ENCODE results near the gene SPTBN5. TPM values are rescaled to one million over a fixed set of nuclear protein-coding genes. Genes with fewer than 3 reads are reported as not detected.

The SPTBN5 gene
- total RNA-seq, 1 experiment from 2014 or later = 0.96 TPM

DNA sequence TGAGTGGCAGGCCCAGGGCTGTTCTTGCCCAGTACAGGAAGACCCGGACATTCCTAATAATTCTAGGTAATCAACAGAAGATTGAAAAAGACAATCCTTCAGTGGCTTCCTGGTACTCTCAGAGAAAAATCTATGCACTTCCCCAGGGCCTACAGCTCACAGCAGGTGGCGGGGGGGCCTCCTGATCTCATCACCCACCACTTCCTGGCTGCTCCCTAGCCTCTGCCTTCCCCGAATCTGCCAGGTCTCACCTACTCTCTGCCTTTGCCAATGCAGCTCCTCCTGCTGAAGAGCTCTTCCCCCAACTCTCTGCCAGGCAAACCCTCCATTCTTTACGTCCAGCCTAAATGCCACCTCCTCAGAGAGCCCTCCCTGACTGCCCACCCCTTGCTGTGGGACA lies 41.0 kb upstream of the SPTBN5 start:
- Histone ChIP-seq H3K79me2 (ENCODE audit: insufficient read depth, low read length) (peaks cover 52% of the 10 kb centered on the region; the same call in 1 of the 2 replicates), H3K9me3 (ENCODE audit: control insufficient read depth in 1 of 2, insufficient read depth in 1 of 2, low read depth in 1 of 2, low read length in 2 of 2) (no peaks in the 10 kb centered on the region; a peak in 1 of 4 replicates), H2AFZ (ENCODE audit: low read depth, low read length, poor library complexity, severe bottlenecking) (no peak overlapping the region), H3K4me3 (replicated peaks in 1 of 2; ENCODE audit: low read depth in 1 of 2, low read length in 2 of 2) (0 out of 4 replicates have a peak overlapping the region, but pooled peaks of 1 of the 2 experiments have one; percentile 7), H3K4me1 (ENCODE audit: control insufficient read depth in 1 of 2, insufficient read depth in 2 of 2, low read length in 2 of 2) (peaks cover 46 to 91% of the 10 kb centered on the region in 2 experiments), H3K27ac (ENCODE audit: low read depth, low read length) (no peak overlapping the region), H3K36me3 (ENCODE audit: control insufficient read depth in 1 of 2, insufficient read depth in 2 of 2, low read length in 2 of 2) (peaks cover 0 to 4% of the 10 kb centered on the region in 2 experiments; a peak in 1 of 4 replicates), H3K9ac (ENCODE audit: low read length) (peak overlapping the region; percentile 51), H3K9me2 (ENCODE audit: insufficient read depth) (no peaks in the 10 kb centered on the region), H3K27me3 (ENCODE audit: insufficient read depth, low read length) (no peaks in the 10 kb centered on the region), H4K20me1 (ENCODE audit: insufficient read depth) (no peaks in the 10 kb centered on the region), H3K4me2 (ENCODE audit: low read length) (peak overlapping the region; percentile 78)
- TF ChIP-seq EZH2 (IDR thresholded peaks at IDR 0.05) (no peak), EGR1 (IDR thresholded peaks at IDR 0.05; ENCODE audit: low read depth) (no peak), SIN3A (IDR thresholded peaks at IDR 0.05; ENCODE audit: low read depth) (no peak), POLR2A (IDR thresholded peaks at IDR 0.05; ENCODE audit: borderline replicate concordance, extremely low read depth, insufficient read depth, insufficient read length) (no peak), SP1 (IDR thresholded peaks at IDR 0.05; ENCODE audit: low read depth) (no peak), CEBPB (IDR thresholded peaks at IDR 0.05; ENCODE audit: low read depth) (no peak), JUND (IDR thresholded peaks at IDR 0.05) (no peak), ELF1 (IDR thresholded peaks at IDR 0.05; ENCODE audit: borderline replicate concordance, low read depth) (no peak; the same call in 1 of the 2 replicates), ZFX (IDR thresholded peaks at IDR 0.05) (no peak), SRF (IDR thresholded peaks at IDR 0.05; ENCODE audit: low read depth) (no peak), CBX3 (IDR thresholded peaks at IDR 0.05; ENCODE audit: low read depth) (no peak), ZNF274 (IDR thresholded peaks at IDR 0.05; ENCODE audit: low read depth, low read length) (no peak), POLR2AphosphoS5 (IDR thresholded peaks at IDR 0.05; ENCODE audit: low read depth, low read length) (no peak)
- TF ChIP-seq, protein P1, sequence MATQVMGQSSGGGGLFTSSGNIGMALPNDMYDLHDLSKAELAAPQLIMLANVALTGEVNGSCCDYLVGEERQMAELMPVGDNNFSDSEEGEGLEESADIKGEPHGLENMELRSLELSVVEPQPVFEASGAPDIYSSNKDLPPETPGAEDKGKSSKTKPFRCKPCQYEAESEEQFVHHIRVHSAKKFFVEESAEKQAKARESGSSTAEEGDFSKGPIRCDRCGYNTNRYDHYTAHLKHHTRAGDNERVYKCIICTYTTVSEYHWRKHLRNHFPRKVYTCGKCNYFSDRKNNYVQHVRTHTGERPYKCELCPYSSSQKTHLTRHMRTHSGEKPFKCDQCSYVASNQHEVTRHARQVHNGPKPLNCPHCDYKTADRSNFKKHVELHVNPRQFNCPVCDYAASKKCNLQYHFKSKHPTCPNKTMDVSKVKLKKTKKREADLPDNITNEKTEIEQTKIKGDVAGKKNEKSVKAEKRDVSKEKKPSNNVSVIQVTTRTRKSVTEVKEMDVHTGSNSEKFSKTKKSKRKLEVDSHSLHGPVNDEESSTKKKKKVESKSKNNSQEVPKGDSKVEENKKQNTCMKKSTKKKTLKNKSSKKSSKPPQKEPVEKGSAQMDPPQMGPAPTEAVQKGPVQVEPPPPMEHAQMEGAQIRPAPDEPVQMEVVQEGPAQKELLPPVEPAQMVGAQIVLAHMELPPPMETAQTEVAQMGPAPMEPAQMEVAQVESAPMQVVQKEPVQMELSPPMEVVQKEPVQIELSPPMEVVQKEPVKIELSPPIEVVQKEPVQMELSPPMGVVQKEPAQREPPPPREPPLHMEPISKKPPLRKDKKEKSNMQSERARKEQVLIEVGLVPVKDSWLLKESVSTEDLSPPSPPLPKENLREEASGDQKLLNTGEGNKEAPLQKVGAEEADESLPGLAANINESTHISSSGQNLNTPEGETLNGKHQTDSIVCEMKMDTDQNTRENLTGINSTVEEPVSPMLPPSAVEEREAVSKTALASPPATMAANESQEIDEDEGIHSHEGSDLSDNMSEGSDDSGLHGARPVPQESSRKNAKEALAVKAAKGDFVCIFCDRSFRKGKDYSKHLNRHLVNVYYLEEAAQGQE (IDR thresholded peaks at IDR 0.05; ENCODE audit: low read depth) = no peak
- TF ChIP-seq, protein P2, sequence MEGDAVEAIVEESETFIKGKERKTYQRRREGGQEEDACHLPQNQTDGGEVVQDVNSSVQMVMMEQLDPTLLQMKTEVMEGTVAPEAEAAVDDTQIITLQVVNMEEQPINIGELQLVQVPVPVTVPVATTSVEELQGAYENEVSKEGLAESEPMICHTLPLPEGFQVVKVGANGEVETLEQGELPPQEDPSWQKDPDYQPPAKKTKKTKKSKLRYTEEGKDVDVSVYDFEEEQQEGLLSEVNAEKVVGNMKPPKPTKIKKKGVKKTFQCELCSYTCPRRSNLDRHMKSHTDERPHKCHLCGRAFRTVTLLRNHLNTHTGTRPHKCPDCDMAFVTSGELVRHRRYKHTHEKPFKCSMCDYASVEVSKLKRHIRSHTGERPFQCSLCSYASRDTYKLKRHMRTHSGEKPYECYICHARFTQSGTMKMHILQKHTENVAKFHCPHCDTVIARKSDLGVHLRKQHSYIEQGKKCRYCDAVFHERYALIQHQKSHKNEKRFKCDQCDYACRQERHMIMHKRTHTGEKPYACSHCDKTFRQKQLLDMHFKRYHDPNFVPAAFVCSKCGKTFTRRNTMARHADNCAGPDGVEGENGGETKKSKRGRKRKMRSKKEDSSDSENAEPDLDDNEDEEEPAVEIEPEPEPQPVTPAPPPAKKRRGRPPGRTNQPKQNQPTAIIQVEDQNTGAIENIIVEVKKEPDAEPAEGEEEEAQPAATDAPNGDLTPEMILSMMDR (IDR thresholded peaks at IDR 0.05 in 2 of 3, conservative IDR thresholded peaks at IDR 0.05 in 1 of 3; ENCODE audit: borderline replicate concordance in 1 of 3, insufficient read depth in 1 of 3, low read depth in 2 of 3, low read length in 2 of 3) = no peak
- ChIA-PET CTCF (no interaction called here), RAD21 (ENCODE audit: low non-redundant PET in 1 of 2, low total read pairs in 2 of 2, uncharacterized antibody in 2 of 2, unreplicated experiment in 2 of 2) (no interaction called here), POLR2A (interaction anchor here (1.1 kb wide), 1 partner anchor 16 kb away, joined by 3 read pairs; no protein-coding TSS in a partner anchor)
- no TSS peak for BruUV-seq (replicated peaks)
- intact Hi-C loops (cut with micrococcal nuclease) = loop anchor here (5.0 kb wide), 1 partner anchor 37 kb away; the partner anchor contains the start of gene EHD4
- ATAC-seq (peak; percentile 20), DNase-seq (ENCODE audit: low read depth, low spot score) (no peak)

All from HCT116 (cell line).